ENCODE results near the gene UMODL1.
"Not testable (repeated sequence)": the region's sequence is repeated elsewhere in the genome, so short reads cannot be mapped to it uniquely, and the experiment has no call there.

Gene UMODL1

DNA sequence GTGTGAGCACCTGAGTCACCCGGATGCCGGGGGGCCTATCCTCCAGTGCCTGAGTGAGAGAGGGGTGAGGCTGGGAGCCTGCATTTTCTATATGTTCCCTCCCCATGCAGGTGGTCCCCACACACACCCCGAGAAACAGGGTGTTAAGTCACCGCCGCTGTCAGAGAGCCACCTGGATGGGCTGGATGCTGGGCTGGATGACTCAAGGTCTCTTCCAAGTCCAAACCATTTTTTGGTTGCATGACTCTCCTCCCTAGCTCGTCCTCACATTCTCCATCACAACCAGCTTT lies 2.9 kb upstream of the UMODL1 start:
- 92 to 96% methylated on average over 6 of the region's 6 CpGs for WGBS, 2 experiments
- Histone ChIP-seq H3K4me3 (ENCODE audit: insufficient read depth, low read depth, low read length) (no peak overlapping the region), H3K9me3 (ENCODE audit: control insufficient read depth, low read length) (no peaks in the 10 kb centered on the region), H3K4me1 (ENCODE audit: control insufficient read depth, insufficient read depth, low read length) (peaks cover 18% of the 10 kb centered on the region), H3K27ac (ENCODE audit: insufficient read depth, low read depth, low read length, poor library complexity, severe bottlenecking) (no peak overlapping the region), H3K27me3 (ENCODE audit: control insufficient read depth, insufficient read depth, low read length, poor library complexity, severe bottlenecking) (no peaks in the 10 kb centered on the region), H3K36me3 (ENCODE audit: control insufficient read depth, insufficient read depth, low read length) (no peaks in the 10 kb centered on the region)

DNA sequence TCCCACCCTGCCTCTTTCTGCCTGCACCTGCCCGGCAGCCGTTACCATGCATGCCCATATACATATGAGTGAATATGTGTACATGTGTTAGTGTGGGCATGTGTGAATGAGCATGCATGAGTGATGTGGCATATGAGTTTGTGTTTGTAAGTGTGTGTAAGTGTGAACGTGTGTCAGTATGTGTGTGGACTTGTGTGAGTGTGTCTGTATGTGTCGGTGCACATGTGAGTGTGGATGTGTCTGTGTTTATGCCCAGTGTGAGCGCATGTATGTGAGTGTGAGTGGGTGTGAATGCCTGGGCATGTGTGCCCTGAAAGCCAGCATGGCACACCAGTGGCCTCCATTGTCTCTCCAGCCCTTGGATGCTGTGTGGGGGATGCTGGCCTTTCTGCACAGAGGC lies 2.5 kb upstream of the UMODL1 start:
- Histone ChIP-seq H3K4me3 (ENCODE audit: insufficient read depth, low read depth, low read length) (no peak overlapping the region), H3K36me3 (ENCODE audit: control insufficient read depth, insufficient read depth, low read length) (no peaks in the 10 kb centered on the region), H3K4me1 (ENCODE audit: control insufficient read depth, insufficient read depth, low read length) (peaks cover 14% of the 10 kb centered on the region), H3K9me3 (ENCODE audit: control insufficient read depth, low read length) (no peaks in the 10 kb centered on the region), H3K27me3 (ENCODE audit: control insufficient read depth, insufficient read depth, low read length, poor library complexity, severe bottlenecking) (no peaks in the 10 kb centered on the region), H3K27ac (ENCODE audit: insufficient read depth, low read depth, low read length, poor library complexity, severe bottlenecking) (no peak overlapping the region)
- 93 to 95% methylated on average over 5 of the region's 5 CpGs for WGBS, 2 experiments

DNA sequence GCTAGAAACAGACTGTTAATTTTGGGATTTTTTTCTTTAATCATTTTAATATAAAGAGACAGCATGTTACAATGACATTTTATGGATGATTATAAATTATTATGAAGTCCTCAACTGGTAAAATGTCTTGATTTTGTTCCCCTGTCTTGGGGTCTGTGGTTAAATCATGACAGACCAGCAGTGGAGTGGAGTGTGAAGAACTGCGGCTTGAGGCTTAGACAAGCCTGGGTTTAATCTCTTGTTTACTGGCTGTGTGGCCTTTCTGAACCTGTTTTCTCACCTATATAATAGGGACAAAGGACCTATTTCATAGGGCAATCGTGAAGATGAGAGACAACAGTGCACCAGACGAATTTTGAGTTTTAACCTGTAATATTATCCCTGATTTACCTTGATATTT lies 1.8 kb upstream of the UMODL1 start:
- Histone ChIP-seq H3K27ac (ENCODE audit: insufficient read depth, low read depth, low read length, poor library complexity, severe bottlenecking) (no peak overlapping the region), H3K4me1 (ENCODE audit: control insufficient read depth, insufficient read depth, low read length) (peaks cover 7% of the 10 kb centered on the region), H3K36me3 (ENCODE audit: control insufficient read depth, insufficient read depth, low read length) (no peaks in the 10 kb centered on the region), H3K4me3 (ENCODE audit: insufficient read depth, low read depth, low read length) (no peak overlapping the region), H3K27me3 (ENCODE audit: control insufficient read depth, insufficient read depth, low read length, poor library complexity, severe bottlenecking) (no peaks in the 10 kb centered on the region), H3K9me3 (ENCODE audit: control insufficient read depth, low read length) (no peaks in the 10 kb centered on the region)
- WGBS, 2 experiments: 73 to 94% methylated on average over 2 to 3 of the region's 3 CpGs

DNA sequence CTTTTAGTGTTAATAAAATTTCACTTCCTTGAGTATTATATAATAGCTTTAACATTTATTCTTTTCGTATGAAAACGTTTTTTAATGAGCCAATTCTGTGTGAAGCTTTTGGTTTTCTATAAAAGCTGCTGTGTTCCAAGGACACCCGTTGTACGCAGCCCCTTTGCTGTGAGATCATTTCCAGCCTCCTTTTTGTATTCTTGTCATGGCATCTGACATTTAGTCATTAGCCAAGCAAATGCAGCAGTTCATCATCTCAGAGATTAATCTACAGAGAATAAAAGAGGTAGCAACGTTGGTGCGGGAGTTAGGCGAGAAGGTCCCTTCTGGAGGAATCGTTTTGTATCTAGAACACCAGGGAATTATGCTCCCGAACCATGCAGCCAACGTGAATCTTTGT lies 1.3 kb upstream of the UMODL1 start:
- no peak overlapping the region for H3K4me3 ChIP-seq (ENCODE audit: insufficient read depth, low read depth, low read length)
- no peaks in the 10 kb centered on the region for H3K36me3 ChIP-seq (ENCODE audit: control insufficient read depth, insufficient read depth, low read length)
- peaks cover 6% of the 10 kb centered on the region for H3K4me1 ChIP-seq (ENCODE audit: control insufficient read depth, insufficient read depth, low read length)
- H3K27me3 ChIP-seq (ENCODE audit: control insufficient read depth, insufficient read depth, low read length, poor library complexity, severe bottlenecking): no peaks in the 10 kb centered on the region
- no peak overlapping the region for H3K27ac ChIP-seq (ENCODE audit: insufficient read depth, low read depth, low read length, poor library complexity, severe bottlenecking)
- no peaks in the 10 kb centered on the region for H3K9me3 ChIP-seq (ENCODE audit: control insufficient read depth, low read length)
- 75 to 82% methylated on average over 10 of the region's 10 CpGs for WGBS, 2 experiments

DNA sequence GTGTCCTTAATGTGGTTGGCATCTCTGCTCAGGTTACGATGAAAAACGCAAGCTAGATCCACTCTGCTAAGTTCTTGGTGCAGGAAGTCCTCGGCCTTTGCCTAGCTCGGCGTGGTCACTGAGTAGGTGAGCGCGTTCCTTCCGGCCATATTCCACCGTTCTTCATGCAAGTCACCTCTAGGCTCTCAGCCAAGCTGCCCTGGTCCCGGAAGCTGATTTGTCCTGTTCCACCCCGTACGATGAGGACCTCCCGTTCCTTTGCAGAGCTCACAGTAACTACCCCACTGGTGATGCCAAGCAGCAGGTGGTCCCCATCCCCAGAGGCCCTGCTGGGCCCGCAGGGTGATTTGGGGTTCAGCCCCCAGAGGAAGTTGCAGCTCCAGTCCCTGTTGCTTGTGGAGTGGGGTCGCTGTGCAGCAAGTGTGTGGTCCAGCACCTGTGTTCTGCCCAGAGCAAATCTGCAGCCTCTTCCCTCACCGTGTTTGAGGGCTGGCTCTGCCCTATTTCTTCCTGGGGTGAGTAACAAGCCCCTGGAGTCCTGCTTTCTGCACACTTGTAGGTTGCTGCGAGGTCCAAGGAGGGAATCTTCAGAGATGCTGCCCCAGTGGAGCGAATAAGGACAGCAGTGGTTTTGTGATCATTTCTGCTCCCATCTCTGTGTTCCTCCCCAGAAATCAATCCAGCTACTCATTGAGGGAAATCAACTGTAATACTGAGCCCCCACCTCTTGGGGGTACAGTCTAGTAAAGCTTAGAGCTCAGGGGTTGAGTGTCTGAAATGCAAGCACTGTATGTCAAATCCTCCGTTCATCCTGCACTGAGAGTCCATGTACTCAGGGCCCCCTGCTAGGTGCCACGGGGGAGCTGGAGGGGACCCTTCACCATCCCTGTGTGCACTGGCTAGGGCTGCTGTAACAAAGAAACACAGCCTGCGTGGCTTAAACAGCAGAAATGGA lies 2.3 kb downstream of the UMODL1 start:
- H3K36me3 ChIP-seq (ENCODE audit: control insufficient read depth, insufficient read depth, low read length): no peaks in the 10 kb centered on the region
- H3K9me3 ChIP-seq (ENCODE audit: control insufficient read depth, low read length): no peaks in the 10 kb centered on the region
- H3K4me1 ChIP-seq (ENCODE audit: control insufficient read depth, insufficient read depth, low read length): no peaks in the 10 kb centered on the region
- no peaks in the 10 kb centered on the region for H3K27me3 ChIP-seq (ENCODE audit: control insufficient read depth, insufficient read depth, low read length, poor library complexity, severe bottlenecking)
- 93 to 94% methylated on average over 21 of the region's 21 CpGs for WGBS, 2 experiments
- H3K27ac ChIP-seq (ENCODE audit: insufficient read depth, low read depth, low read length, poor library complexity, severe bottlenecking): no peak overlapping the region
- H3K4me3 ChIP-seq (ENCODE audit: insufficient read depth, low read depth, low read length): no peak overlapping the region

DNA sequence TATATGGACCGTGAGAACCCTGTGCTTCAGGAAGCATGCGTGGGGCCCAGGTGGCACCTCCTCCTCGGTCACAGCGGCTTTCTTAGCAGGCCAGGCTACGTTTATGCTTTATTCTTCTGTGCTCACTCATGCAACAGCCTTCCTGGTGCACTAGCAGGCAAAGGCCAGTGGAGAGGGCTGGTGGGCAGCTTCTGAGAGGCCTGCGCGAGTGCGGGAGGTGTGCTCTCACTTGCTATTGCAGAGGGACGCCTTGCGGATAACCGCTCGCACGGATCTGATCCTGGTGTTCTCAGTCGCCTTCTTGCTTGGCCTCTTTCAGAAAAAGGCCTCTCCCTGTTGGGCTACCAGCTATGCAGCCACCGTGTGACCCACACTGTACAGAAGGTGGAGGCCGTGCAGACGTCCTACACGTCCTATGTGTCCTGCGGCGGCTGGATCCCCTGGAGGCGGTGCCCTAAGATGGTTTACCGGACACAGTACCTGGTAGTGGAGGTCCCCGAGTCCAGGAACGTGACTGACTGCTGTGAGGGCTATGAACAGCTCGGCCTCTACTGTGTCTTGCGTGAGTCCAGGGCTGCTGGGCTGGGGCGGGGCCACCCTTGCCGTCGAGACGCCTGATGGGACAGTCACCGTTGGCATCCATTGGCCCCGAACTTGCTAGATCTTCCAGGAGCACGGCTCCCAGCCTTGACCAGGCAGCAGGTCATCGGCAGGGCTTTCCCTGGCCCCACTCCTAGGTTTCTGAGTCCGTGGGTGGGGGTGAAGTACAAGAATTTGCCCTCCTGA lies 4.8 kb downstream of the UMODL1 start:
- H3K27me3 ChIP-seq (ENCODE audit: control insufficient read depth, insufficient read depth, low read length, poor library complexity, severe bottlenecking): no peaks in the 10 kb centered on the region
- H3K27ac ChIP-seq (ENCODE audit: insufficient read depth, low read depth, low read length, poor library complexity, severe bottlenecking): no peak overlapping the region

DNA sequence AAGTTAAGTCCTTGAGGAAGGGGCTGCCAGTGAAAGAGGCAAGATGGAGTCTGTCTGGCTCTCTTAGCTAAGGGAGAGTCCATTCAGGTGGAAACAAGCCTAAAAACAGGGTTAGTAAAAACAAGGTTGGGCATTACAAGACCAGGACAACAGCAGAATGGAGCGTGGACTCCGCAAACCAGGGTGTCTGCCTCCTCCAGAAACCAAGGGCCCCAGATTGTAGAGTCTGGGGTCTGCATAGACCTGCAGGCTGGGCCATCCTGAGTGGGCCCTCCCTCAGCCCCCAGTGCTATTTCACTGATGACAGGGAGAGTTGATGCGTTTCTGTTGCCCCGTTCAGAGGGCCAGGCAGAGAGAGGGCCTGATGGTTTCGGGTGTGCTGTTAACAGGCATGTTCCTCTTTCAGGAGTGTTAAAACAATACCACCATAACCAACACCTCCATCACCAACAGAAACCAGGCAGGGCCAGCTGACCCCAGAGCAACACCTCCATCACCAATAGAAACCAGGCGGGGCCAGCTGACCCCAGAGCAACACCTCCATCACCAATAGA lies 6.6 kb downstream of the UMODL1 start:
- 94% methylated on average over 5 of the region's 6 CpGs for WGBS, 2 experiments
- not testable (repeated sequence) for H3K27ac ChIP-seq (ENCODE audit: insufficient read depth, low read depth, low read length, poor library complexity, severe bottlenecking); H3K27me3 ChIP-seq (ENCODE audit: control insufficient read depth, insufficient read depth, low read length, poor library complexity, severe bottlenecking); H3K4me3 ChIP-seq (ENCODE audit: insufficient read depth, low read depth, low read length); H3K9me3 ChIP-seq (ENCODE audit: control insufficient read depth, low read length); H3K4me1 ChIP-seq (ENCODE audit: control insufficient read depth, insufficient read depth, low read length); H3K36me3 ChIP-seq (ENCODE audit: control insufficient read depth, insufficient read depth, low read length)

More for the DNA sequence above, 4.8 kb downstream of the UMODL1 start:
- 93 to 94% methylated on average over 35 of the region's 35 CpGs for WGBS, 2 experiments
- H3K4me1 ChIP-seq (ENCODE audit: control insufficient read depth, insufficient read depth, low read length): no peaks in the 10 kb centered on the region
- no peaks in the 10 kb centered on the region for H3K36me3 ChIP-seq (ENCODE audit: control insufficient read depth, insufficient read depth, low read length)
- no peak overlapping the region for H3K4me3 ChIP-seq (ENCODE audit: insufficient read depth, low read depth, low read length)
- H3K9me3 ChIP-seq (ENCODE audit: control insufficient read depth, low read length): no peaks in the 10 kb centered on the region

DNA sequence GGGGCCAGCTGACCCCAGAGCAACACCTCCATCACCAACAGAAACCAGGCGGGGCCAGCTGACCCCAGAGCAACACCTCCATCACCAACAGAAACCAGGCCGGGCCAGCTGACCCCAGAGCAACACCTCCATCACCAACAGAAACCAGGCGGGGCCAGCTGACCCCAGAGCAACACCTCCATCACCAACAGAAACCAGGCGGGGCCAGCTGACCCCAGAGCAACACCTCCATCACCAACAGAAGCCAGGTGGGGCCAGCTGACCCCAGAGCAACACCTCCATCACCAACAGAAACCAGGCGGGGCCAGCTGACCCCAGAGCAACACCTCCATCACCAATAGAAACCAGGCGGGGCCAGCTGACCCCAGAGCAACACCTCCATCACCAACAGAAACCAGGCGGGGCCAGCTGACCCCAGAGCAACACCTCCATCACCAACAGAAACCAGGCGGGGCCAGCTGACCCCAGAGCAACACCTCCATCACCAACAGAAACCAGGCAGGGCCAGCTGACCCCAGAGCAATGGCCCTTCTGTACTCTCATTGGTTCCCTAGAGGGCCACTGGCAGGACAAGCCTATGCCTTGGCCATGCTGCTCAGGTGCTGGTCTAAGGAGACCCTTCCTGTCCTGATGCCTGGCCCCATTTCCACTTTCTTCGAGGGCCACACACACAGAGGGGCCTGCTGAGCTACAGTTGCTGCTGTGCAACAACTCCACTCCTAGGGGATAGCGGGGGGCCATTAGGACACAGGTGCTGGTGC lies 7.3 kb downstream of the UMODL1 start:
- not testable (repeated sequence) for H3K27me3 ChIP-seq (ENCODE audit: control insufficient read depth, insufficient read depth, low read length, poor library complexity, severe bottlenecking); H3K4me3 ChIP-seq (ENCODE audit: insufficient read depth, low read depth, low read length)
- 48 to 80% methylated on average over 3 to 4 of the region's 10 CpGs for WGBS, 2 experiments

DNA sequence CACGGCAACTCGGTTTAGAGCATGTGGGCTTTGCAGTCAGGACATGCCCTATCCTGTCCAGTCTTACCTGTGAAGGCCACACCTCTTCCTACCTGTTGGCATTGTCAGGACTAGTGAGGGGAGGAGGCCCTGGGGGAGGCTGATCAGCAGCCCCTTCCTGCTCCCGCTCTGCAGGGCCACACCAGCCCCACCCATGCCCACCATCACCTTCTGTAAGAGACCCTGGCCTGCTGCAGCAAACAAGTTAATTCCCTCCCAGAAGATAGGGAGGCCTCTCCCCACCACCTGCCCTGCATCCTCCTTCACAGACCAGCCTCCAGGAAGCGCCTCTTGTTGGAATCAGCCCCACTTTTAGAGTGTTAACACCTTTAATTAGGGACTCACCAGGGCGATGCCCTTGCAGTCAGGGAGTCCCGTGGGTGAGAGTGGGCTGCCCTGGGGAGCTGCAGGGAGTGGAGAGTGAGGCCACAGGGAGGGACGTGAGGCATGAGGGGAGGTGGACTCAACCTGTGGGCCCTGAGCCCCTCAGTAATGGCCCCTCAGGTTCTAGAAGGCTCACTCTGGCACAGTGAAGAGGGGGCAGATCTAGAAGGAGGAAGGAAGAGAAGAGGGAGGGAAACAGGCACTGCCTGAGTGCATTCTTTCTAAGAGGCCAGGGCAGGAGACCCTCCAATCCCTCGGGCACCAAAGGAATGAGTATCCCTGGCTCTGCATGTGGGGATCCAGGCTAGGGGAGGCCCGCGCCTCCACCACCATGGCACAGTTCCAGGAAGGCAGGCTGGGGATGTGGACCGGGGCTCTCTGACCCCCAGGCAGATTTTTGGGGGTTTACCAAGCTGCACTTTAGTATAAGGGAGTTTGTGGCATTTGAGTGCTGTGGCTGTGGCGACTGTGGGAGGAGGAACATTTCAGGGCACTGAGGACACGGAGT lies 8.2 kb downstream of the UMODL1 start:
- H3K9me3 ChIP-seq (ENCODE audit: control insufficient read depth, low read length): no peaks in the 10 kb centered on the region
- no peaks in the 10 kb centered on the region for H3K27me3 ChIP-seq (ENCODE audit: control insufficient read depth, insufficient read depth, low read length, poor library complexity, severe bottlenecking)
- H3K27ac ChIP-seq (ENCODE audit: insufficient read depth, low read depth, low read length, poor library complexity, severe bottlenecking): no peak overlapping the region
- no peak overlapping the region for H3K4me3 ChIP-seq (ENCODE audit: insufficient read depth, low read depth, low read length)
- 89% methylated on average over 13 of the region's 13 CpGs for WGBS, 2 experiments
- H3K4me1 ChIP-seq (ENCODE audit: control insufficient read depth, insufficient read depth, low read length): no peaks in the 10 kb centered on the region
- H3K36me3 ChIP-seq (ENCODE audit: control insufficient read depth, insufficient read depth, low read length): no peaks in the 10 kb centered on the region

More for the DNA sequence above, 7.3 kb downstream of the UMODL1 start:
- not testable (repeated sequence) for H3K9me3 ChIP-seq (ENCODE audit: control insufficient read depth, low read length); H3K27ac ChIP-seq (ENCODE audit: insufficient read depth, low read depth, low read length, poor library complexity, severe bottlenecking); H3K4me1 ChIP-seq (ENCODE audit: control insufficient read depth, insufficient read depth, low read length); H3K36me3 ChIP-seq (ENCODE audit: control insufficient read depth, insufficient read depth, low read length)
